HL-60 (cell line): ENCODE results near the gene LPIN3.

Experiments
- CTCF ChIP-seq: IDR thresholded peaks from one replicate; pipeline ENCODE4 v1.5.1; 2011; ENCODE audit warnings: low read length, control low read depth, inconsistent platforms; ENCODE audit not compliant: insufficient read depth
- GABPA ChIP-seq: IDR thresholded peaks from 2 replicates; pipeline ENCODE4 v1.6.1; 2012; ENCODE audit warnings: low read depth
- POLR2AphosphoS5 ChIP-seq: IDR thresholded peaks from 2 replicates; pipeline ENCODE4 v1.6.1; 2012; ENCODE audit warnings: low read depth
- REST ChIP-seq: IDR thresholded peaks from 2 replicates; pipeline ENCODE4 v1.6.1; 2012; ENCODE audit warnings: low read depth; ENCODE audit not compliant: insufficient replicate concordance
- SPI1 ChIP-seq: IDR thresholded peaks from 2 replicates; pipeline ENCODE4 v1.6.1; 2012; ENCODE audit warnings: low read depth, mild to moderate bottlenecking, borderline replicate concordance

DNA sequence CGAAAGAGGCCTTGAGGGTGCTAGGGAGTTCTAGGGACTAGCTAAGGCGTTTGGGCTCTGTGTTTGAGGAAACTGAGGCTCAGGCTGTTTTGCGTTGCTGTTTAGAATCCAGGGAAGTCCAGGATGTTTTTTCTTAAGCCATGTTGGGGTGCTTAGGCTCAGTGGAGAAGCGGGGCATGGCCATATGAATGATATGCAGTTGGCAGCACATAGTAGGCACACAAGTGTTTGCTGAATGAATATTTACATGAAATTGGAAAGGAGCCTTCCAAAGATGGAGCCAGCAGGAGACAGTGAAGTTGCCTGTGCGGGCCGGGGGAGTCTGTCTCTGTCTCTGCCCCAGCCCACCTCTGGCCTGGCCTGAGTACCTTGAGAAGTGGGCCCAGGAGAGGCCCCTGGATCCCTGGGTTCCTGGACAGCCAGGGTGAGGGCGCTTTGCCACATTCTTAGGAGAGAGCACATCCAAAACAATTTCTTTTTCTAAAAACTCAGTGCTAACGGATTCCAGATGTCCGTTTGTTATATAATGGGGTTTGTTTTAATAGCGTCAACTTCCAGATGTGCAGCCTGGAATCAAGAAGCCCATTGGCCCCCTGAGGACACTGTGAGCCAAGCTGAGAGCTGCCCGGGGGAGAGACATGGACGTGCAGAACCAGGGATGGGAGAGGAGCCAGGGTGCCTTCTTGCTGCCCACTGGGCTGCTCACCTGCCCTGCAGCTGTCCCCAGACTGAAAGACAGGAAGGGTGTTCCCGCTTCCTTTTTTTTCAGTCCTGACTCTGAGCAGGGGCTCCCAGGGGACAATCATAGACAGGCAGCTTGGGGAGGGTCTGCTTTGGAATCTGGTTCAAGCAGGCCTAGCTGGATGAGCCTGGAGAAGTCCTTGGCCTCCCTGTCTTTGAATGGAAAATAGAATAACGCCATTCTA, 46.1 kb downstream of the LPIN3 start:
- TF ChIP-seq CTCF, result no peak
- no peak for TF ChIP-seq POLR2AphosphoS5
- TF ChIP-seq GABPA, result no peak
- no peak for TF ChIP-seq REST
- 0 out of 2 replicates have a peak, but pooled peaks have one; percentile 2 for TF ChIP-seq SPI1
